T-helper 1 cell (primary cell): ENCODE data around the gene TUSC2.
A peak's percentile ranks its signal among the peaks of the same experiment; 100 is the strongest.
"Not testable (repeated sequence)": the region's sequence is repeated elsewhere in the genome, so short reads cannot be mapped to it uniquely, and the experiment has no call there.

ENCODE experiments used
- DNase-seq, 5 donors: peaks; one replicate each; pipeline ENCODE4 v3.0.0-alpha.2; 2012 to 2020

TUSC2 gene

DNA sequence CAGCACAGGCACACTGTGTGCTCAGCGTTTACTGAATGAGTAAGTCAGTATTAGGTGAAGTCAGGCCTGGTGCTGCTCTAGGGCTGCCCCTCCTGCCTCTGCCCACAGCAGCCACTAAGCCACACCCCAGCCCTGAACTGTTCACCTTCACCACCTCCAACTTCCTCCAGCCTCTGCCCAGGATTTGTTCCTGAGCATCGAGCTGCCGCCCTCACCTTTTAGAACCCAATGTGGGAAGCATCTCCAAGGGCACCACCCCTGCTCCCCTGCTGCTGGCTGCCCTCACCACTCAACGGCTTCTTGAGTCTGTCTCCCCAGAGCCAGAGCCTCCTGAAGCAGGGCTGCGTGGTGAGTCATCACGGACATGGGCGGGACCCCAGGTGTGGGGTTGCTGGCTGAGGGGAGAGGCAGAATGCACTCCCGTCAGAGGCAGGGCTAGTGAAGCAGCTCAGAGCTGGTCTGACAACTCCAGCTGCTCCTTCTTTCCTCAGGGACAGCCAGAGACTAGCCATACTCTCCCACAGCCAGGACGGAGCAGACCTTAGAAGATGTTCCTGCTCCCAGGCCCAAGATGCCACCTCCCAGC lies 11.3 kb downstream of the TUSC2 start:
- peak; percentile 42 to 65 (median 59) for DNase-seq

DNA sequence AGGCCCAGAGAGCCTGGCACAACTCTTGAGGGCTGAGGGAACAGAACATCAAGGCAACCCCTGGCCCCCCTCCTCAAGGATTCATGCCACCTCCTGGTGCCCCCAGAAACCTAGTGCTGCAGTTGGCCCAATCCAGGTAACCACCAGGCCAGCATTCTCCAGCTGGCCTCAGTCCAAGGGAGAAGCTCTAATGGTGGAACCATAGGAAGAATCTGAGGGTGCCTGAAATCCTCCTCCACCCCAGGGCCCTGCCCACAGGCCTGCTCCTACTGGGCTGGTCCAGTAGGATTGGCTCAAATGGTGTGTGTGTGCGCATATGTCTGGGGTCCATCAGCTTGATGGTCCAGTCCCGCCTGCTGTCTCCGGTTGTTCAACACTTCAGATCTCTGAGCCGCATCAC lies 13.2 kb downstream of the TUSC2 start:
- DNase-seq = no peak

DNA sequence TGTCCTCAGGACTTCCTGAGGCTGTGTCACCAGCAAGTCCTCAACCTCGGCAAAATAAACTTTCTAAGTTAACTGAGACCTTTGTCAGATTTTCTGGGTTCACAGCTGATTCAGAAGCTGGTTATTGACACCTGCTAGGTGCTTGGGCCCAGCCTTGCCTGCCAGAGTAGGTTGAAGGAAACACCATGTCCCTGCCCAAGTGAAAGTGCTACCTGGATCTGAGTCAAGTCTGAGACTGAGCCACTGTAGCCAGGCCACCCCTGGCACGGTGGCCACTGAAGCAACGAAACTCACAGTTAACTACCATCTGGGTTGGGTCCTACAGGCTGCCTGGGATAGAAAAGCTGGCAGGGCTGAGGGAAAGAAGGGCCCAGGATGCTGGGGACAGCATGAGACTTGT lies 13.7 kb downstream of the TUSC2 start:
- DNase-seq = no peak

DNA sequence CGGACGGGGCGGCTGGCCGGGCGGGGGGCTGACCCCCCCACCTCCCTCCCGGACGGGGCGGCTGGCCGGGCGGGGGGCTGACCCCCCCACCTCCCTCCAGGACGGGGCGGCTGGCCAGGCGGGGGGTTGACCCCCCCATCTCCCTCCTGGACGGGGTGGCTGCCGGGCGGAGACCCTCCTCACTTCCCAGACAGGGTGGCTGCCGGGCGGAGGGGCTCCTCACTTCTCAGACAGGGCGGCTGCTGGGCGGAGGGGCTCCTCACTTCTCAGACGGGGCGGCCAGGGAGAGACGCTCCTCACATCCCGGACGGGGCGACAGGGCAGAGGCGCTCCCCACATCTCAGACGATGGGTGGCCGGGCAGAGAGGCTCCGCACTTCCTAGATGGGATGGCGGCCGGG lies 16.0 kb downstream of the TUSC2 start:
- DNase-seq = not testable (repeated sequence)

DNA sequence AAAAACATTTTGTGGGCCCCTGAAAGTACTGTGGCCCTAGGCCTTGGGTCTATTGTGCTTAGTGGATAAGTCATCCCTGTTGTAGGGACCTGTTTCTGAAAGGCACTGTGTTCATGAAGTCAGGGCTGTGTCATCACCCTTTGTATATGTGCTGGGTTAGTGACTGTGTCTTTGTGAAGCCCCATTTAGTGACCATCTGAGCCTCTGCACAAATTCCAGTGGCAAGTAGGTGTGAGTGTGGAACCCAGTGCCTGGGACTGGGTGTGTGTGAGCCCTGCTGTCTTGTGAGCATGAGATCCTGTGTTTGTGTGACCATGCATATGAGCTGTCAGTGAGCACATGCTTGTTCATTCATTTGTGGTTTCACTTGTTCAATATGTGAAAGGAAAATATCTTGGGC lies 23.4 kb downstream of the TUSC2 start:
- no peak for DNase-seq

DNA sequence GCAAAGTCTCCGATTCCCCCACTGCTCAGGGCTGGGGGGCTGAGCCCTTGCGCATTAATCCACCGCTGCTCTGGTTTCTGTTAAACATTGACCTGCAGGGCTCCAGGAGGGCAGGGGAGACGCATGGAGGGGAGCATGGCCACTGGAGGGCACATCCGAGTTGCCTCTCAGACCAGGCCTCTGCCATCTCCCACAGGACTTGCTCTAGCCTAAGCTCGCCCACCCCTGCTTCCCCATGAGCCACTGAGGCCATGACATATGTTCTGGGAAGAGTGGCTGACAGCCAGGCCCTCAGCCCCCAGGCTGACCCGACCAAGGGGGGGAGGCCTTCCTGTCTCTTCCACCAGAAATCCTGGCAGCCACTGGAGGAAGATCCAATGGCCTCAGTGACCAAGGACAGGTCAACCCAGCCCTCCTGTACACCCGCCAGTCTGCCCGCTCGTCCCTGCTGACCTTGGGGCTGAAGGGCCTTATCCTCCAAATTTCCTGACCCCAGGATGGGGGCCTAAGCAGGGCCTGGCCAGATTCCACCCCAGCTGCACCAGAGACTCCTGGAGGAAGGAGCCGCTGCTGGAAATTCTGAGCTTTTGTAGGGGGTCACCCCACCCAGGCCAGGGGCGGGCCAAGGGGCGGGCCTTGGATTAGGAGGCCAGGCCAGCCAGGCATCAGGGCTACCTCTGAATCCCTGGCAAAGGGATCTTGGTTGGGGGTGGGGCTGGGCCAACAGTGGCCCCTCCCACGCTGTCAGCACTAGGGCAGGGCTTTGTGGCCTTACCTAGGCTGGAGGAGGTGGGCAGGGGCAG lies 24.8 kb downstream of the TUSC2 start, which contains the start of gene HYAL1:
Gene HYAL1, minus strand, starts transcription at position 562 of the 803 bp plus-strand sequence. CDS start 618 bp downstream, outside the sequence.
- no peak for DNase-seq

DNA sequence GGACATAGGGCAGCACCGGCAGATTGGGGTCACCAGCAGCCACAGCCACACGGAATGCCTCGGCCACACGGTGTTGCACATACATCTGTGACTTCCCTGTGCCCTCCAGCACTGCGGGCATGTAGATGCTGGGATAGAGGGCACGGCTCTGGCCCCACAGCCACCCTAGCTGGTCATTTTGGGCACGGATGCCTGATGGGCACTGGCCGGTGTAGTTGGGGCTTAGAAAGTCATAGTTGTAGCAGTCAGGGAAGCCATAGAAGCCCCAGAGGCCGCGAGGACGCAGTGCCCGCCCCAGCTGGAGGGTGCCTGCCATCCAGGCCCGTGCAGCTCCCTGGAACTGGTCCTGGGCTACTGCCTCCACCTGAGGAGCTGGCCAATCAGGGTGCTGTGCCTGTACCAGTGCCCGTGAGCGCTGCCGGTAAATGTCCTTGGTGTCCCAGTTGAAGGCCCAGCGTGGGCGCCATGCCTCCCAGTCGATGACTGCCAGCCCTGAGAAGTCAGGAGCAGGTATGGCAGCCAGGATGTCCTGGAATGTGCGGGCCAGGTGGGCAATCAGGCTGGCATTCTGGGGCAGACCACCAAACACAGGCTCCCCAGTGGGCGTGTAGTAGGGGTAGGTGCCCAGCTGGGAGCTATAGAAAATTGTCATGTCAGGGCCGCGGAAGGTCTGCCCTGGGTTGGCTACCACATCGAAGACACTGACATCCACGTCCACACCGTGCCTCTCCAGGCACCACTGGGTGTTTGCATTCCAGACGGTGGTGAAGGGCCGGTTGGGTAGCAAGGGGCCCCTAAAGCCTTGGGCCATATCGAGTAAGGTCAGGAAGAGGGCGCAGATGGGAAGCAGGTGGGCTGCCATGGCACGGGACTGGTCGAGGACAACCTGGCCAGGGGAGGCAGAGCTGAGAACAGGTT lies 25.7 kb downstream of the TUSC2 start:
- no peak for DNase-seq

DNA sequence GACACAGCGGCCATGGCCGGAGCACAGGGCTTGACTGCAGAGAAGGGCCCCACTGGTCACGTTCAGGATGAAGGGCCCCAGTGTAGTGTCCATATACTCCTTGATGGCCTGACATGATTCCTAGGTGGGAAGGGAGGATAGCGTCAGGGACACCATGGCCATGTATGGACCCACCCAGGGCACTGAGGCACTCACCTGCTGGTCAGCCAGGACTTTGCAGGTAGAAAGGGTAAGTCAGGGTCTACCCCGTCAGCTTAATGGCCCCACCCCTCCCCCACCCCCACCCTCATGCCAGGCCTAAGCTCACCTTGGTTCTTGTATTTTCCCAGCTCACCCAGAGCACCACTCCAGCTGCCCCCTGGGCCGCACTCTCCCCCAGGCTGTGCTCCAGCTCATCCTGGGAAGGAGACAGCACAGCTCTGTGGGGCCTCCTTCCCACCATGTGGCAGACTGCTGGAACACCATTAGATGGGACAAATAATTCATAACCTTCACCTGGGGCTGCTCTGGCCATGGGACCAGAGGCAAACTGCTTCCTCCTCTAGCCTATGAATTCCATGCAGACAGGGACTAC lies 27.3 kb downstream of the TUSC2 start:
- DNase-seq = no peak

DNA sequence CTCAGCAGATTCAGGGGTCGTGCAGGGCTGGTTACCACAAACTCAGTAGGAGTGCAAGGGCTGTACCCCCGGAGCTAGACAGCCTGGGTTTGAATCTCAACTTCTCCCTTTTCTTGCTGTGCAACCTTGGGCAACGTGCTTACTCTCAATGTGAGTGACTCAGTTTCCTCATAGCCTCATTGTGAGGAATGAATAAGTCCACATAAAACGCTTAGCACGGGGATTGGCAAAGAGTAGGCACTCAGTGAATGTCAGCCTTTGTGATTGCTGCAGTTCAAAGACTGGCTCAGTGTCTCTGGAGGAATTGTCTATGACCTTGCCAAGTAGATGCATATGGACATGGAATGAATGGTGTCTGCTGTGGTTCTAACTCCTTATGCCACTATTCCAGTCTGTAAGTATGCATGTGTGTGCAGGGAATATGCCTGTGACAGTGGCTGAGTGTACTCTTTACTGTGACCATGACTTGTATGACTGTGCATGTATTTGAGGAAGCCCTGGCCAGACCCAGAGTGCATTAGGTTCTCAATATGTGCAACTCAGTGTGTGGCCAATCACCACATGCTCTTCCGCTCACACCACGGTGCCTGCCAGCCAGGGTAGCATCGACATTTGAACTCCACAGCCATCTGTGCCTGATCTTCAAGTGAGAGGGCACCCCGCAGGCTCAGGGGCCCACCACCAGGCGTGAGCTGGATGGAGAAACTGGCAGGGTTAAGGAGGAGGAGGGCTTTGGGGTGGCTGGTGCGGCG lies 27.9 kb downstream of the TUSC2 start:
- DNase-seq = peak in 1 of 5 donors; percentile 36

DNA sequence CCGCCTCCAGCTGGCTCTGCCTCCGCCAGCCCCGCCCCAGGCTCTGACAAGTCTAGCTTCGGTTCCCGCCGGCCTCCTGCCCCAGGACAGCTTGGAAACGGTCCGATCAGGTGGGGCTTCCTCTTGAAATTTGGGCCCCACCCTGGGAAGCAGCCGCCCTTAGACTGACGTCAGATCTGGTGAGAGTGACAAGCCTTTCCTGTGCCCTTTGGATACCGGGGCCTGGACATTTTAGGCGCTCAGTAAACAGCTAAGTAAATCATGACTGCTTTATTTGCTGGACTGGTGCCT lies 28.4 kb downstream of the TUSC2 start:
- no peak for DNase-seq

DNA sequence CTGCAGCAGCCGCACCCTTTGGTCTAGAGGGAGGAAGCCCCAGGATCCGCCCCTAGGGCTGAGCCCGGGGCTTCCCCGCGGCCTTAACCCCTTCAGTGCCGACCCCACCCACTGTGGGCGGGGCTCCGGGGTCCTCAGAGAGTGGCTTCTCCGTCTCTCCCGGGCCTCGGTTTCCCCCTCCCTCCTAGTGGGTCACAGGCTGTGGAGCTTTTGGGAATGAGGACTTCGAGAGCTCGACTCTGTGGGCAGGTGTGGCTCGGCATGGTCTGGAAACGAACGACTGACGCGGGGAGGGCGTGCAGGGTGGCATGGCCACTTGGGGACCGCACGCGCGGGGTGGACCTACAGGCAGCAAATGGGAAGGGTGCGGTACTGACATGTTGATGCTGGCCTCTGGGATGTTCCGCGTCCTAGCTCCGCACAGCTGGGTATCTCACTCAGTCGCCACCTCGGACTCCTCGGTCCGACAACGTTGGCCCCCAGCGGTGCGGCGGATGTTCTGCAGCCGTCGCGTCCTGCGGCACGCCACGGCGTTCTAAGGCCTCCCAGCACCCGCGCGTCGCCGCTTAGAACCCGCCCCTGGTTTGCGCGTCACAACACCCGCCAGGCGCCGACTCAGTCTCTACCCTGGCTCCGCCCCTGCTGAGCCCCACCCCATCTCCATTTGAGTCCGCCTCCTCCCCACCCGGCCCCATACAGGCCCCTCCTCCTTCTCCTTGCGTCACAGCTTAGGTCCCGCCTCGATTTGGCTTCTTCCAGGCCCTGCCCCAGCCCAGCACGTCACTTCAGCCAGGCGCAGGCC lies 29.0 kb downstream of the TUSC2 start, which contains the start of the genes HYAL3 and NAA80:
Gene HYAL3, minus strand, starts transcription at position 570 of the 802 bp plus-strand sequence. CDS start 3,803 bp downstream, outside the sequence.
Gene NAA80, minus strand, starts transcription at position 570 of the 802 bp plus-strand sequence. CDS start 1,942 bp downstream, outside the sequence.
- DNase-seq = peak; percentile 98 to 99 (median 99)

DNA sequence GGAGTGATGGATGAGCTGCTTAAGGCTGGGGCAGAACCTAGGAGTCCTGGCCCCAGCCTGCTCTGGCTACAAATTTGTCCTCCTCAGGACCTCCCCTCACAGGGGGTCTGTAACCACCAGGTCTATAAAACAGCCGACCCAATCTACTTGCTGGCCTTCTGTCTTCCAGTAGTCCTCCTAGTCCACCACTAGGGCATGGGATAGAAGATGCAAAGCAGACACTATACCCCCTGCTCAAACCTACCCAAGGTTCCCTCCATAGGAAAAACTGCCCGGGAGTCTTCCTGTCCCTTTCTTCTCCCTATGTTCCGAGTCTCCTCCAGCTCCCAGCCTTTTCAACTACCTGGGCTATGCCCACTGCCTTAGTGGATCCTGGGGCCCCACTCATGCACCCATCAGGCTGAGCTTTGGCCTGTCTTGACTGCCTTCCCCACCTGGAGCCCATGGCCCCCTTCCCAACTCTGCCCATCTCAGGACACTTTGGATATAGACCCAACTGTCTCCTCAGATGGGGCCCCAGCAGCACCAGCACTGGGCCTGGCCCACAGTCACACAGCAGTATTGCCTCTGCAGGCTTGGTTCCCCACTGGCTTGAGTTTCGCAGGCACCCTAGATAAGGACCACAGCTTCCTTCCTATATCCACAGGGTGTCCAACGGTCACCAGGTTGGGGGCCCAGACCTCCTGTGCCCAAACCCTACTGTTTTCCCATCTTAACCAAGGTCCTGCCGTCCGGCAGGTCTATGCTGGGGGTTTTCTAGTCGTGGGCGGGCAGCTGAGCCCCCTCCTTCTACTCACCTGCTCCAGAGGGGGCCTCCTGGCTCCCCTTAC lies 29.9 kb downstream of the TUSC2 start:
- DNase-seq = peak in 1 of 5 donors; percentile 36

DNA sequence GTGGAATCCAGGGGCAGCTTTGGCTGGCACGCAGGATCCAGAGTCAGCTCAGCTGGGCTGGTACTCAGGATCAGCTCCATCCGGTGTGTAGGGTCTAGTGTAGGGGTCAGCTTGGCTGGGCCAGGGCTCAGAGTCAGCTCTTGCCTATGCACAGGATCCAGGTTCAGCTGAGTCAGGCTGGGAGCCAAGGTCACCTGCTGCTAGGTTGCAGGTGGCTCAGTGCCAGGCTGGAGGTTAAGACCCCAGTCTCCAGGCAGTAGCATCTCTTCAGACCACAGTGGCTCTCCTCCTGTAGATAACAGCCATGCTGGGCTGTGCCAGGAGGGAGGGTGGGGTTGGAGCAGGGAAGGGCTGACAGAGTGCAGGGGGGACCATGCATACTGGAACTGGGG lies 30.6 kb downstream of the TUSC2 start:
- no peak for DNase-seq

DNA sequence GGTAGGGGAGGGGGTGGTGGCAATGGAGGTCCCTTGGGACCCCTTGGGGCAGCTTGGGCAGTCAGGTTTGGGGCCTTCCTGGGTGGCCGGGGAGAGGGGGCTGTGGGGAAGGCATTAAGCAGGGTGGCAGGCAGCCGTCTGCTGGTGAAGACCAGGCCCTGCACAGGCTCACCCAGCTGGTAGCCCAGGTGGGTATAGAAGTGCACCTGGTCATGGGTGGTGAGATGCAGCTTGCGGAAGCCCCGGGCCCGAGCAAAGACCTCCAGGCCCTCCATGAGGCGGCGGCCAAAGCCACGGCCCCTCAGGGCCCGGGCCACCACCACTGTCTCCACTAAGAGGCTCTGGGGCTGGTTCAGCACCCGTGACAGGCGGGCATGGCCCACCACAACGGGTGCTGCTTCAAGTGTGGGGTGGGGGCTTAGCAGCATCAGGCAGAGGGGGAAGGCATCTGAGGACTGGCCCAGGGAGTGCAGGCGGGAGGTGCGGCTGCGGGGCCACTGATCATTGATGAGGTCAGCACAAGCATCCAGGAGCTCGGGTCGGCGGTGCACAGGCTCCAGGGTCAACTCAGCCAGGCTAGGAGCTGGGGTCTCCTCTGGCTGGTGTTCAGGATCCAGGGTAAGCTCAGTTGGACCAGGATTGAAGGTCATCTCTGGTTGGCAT lies 31.2 kb downstream of the TUSC2 start:
- no peak for DNase-seq

DNA sequence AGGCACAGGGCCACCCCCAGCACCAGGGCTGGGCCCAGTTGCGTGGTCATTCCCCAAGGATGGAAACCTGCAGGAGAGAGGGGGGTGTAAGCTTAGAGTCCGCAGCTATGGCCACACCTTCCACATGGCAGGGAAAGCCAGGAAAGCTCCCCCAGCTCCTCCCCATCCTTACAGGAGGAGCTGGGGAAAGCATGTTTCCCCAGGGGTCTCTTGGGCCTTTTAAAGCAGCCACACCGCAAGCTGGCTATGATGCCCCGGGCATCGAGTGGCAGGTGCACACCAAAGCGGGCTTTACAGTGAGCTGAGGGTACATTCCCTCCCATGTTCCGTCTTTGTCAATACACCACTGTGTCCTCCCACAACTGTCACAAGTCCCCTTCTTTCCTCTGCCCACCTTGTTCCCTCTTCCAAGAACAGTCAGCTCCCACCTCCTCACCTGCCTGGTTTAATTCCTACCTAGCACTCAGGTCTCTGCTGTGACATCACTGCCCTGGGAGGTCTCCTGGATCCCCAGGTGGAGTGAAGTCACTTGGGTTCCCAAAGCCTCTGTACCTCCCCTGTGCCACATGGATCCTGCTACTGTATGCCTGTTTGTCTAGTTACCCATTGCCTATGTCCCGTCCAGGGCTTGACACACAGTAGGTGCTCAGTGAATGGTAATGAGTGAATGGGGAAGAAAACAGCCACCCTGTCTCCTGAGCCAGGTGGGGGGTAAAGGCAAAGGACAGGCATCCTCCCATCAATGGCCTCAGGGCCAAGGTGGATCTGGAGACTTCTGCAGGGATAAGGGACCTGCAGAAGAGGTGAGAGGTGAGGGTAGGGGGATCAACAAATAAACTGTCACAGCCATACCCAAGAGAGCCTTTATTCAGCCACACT lies 32.2 kb downstream of the TUSC2 start:
- no peak for DNase-seq

DNA sequence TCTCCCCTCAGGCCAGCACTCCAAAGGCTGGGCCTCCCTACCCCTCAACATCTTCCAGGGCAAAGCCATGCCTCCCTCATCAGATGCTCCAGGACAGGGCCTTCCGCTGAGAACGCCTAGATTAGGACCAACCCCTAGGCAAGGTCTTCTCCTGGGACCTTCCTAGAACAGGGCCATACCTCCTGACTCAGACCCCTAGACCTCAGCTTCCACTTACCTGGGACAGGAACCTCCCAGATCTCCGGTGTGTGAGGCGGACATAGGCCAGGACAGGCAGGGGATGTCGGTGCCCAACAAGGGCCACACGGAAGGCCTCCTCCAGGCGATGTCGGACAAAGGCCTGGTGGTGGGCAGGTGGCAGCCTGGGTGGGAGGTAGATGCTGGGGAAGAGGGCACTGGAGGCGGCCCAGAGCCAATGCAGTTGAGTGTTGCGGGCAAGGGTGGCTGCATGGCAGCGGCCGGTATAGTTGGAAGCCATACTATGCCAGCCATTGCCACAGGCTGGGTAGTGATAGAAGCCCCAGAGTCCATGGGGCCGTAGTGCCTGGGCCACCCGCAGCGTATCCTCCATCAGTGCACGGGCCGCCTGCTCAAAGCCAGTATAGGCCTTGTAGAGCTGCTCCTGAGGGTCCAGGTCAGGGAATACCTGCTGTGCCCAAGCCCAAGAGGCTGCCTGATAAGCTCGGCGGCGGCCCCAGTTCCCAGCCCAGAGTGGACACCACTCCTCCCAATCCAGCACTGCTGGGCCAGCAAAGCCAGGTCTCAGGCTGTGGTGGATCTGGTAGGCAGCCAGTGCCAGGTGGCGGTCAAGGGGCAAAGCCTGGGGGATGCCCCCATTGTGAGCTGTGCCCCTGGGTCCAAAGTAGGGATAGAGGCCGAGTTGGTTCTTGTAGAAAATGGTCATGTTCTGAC lies 33.3 kb downstream of the TUSC2 start:
- DNase-seq = no peak

DNA sequence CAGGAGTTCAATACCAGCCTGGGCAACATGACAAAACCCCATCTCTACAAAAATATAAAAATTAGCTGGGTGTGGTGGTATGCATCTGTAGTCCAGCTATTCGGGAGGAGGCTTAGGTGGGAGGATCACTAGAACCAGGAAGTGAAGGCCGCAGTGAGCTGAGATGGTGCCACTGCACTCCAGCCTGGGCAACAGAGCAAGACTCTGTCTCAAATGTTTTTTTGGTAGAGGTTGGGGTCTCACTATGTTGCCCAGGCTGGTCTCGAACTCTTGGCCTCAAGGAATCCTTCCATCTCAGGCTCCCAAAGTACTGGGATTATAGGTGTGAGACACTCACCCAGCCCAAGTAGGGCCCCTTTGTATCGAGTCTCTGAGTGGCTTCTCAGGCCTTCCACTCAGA lies 33.9 kb downstream of the TUSC2 start:
- DNase-seq = no peak
